HepG2 (cell line): ENCODE data around the gene HOXD9. TPM values are rescaled to one million over a fixed set of nuclear protein-coding genes. Genes with fewer than 3 reads are reported as not detected.

Source experiments
- AGO1 ChIP-seq: fragments of 200-400 bp; formaldehyde crosslinking; IDR thresholded peaks from 2 replicates; pipeline ENCODE4 v1.6.1; 2017; ENCODE audit warnings: mild to moderate bottlenecking, low read depth, low read length, moderate library complexity; ENCODE audit not compliant: poor library complexity, severe bottlenecking
- CCAR2 ChIP-seq: fragments of 200-400 bp; formaldehyde crosslinking; optimal IDR thresholded peaks from 2 replicates; pipeline ENCODE3; 2018; ENCODE audit warnings: low read depth, mild to moderate bottlenecking, low read length, moderate library complexity
- EEA1 ChIP-seq: sonication (generic); formaldehyde crosslinking; IDR thresholded peaks from 2 replicates; pipeline ENCODE4 v1.5.1; 2020; ENCODE audit warnings: mild to moderate bottlenecking, missing genetic modification reagents, borderline replicate concordance
- ERF ChIP-seq: IDR thresholded peaks from 2 replicates; pipeline ENCODE4 v1.6.1; 2018; ENCODE audit warnings: missing biosample characterization, missing genetic modification reagents
- HMGXB4 ChIP-seq, 2 experiments: sonication (generic) in 1 of 2; formaldehyde crosslinking in 1 of 2; IDR thresholded peaks; 2 replicates each; pipeline versions ENCODE4 v1.4.0 to v1.6.1; 2018 to 2020; ENCODE audit warnings: missing genetic modification reagents in 2 of 2, borderline replicate concordance in 1 of 2, low read depth in 1 of 2, mild to moderate bottlenecking in 1 of 2, missing biosample characterization in 1 of 2
- HNRNPL ChIP-seq: fragments of 200-400 bp; formaldehyde crosslinking; IDR thresholded peaks from 2 replicates; pipeline ENCODE4 v1.6.1; 2017; ENCODE audit warnings: mild to moderate bottlenecking, low read depth, low read length
- MEIS1 ChIP-seq: sonication (generic); formaldehyde crosslinking; IDR thresholded peaks from 2 replicates; pipeline ENCODE4 v1.9.0; 2021; ENCODE audit warnings: mild to moderate bottlenecking, missing genetic modification reagents, moderate library complexity, borderline replicate concordance
- RBAK ChIP-seq: sonication (generic); formaldehyde crosslinking; IDR thresholded peaks from 2 replicates; pipeline ENCODE4 v1.5.1; 2020; ENCODE audit warnings: mild to moderate bottlenecking, missing genetic modification reagents
- ZBTB10 ChIP-seq: sonication (generic); formaldehyde crosslinking; IDR thresholded peaks from 2 replicates; pipeline ENCODE4 v1.4.0; 2020; ENCODE audit warnings: missing genetic modification reagents, borderline replicate concordance
- ZNF572 ChIP-seq: sonication (generic); formaldehyde crosslinking; IDR thresholded peaks from 2 replicates; pipeline ENCODE4 v1.5.1; 2020; ENCODE audit warnings: mild to moderate bottlenecking, missing genetic modification reagents
- ZNF672 ChIP-seq: sonication (generic); formaldehyde crosslinking; IDR thresholded peaks from 2 replicates; pipeline ENCODE4 v1.8.1; 2022; ENCODE audit warnings: missing genetic modification reagents
- polyA plus RNA-seq, 8 experiments: library from polyadenylated mRNA; depleted of rRNA in 3 of 8; stranded (reverse) in 7 of 8; unstranded in 1 of 8; fragments of >200 nt; fragmentation: Illumina TruSeq in 4 of 8; extraction: Trizol in 4 of 8; gene quantifications; 2 replicates each; pipeline versions ENCODE4 v1.2.1 to v1.2.3, GENCODE V29; 2011 to 2016; ENCODE audit warnings: low read depth in 4 of 8, missing spikeins in 1 of 8, mixed read lengths in 1 of 8; ENCODE audit not compliant: insufficient read depth in 1 of 8
- total RNA-seq, 5 experiments: library from RNA; depleted of rRNA; stranded (reverse); fragments of >200 nt; fragmentation: Illumina TruSeq; extraction: Trizol; gene quantifications; 2 replicates each; pipeline ENCODE4 v1.2.3, GENCODE V29; 2016; ENCODE audit warnings: low read depth in 1 of 5
- TF ChIP-seq, protein P1 (sequence below): sonication (generic); formaldehyde crosslinking; IDR thresholded peaks from 2 replicates; pipeline ENCODE4 v1.4.0; 2020; ENCODE audit warnings: missing genetic modification reagents
- TF ChIP-seq, protein P2 (sequence below): sonication (generic); formaldehyde crosslinking; IDR thresholded peaks from 2 replicates; pipeline ENCODE4 v1.5.0; 2020; ENCODE audit warnings: mild to moderate bottlenecking, missing genetic modification reagents, borderline replicate concordance

Gene HOXD9
- total and polyA plus RNA-seq, 2 of the 13 experiments (the other 11 are each of a cell fraction or from before 2014, with no cell fraction given), result not detected

GRCh38 chr2:176085861-176086771 is 36.4 kb upstream of the HOXD9 start (continued):
- TF ChIP-seq, protein P1, sequence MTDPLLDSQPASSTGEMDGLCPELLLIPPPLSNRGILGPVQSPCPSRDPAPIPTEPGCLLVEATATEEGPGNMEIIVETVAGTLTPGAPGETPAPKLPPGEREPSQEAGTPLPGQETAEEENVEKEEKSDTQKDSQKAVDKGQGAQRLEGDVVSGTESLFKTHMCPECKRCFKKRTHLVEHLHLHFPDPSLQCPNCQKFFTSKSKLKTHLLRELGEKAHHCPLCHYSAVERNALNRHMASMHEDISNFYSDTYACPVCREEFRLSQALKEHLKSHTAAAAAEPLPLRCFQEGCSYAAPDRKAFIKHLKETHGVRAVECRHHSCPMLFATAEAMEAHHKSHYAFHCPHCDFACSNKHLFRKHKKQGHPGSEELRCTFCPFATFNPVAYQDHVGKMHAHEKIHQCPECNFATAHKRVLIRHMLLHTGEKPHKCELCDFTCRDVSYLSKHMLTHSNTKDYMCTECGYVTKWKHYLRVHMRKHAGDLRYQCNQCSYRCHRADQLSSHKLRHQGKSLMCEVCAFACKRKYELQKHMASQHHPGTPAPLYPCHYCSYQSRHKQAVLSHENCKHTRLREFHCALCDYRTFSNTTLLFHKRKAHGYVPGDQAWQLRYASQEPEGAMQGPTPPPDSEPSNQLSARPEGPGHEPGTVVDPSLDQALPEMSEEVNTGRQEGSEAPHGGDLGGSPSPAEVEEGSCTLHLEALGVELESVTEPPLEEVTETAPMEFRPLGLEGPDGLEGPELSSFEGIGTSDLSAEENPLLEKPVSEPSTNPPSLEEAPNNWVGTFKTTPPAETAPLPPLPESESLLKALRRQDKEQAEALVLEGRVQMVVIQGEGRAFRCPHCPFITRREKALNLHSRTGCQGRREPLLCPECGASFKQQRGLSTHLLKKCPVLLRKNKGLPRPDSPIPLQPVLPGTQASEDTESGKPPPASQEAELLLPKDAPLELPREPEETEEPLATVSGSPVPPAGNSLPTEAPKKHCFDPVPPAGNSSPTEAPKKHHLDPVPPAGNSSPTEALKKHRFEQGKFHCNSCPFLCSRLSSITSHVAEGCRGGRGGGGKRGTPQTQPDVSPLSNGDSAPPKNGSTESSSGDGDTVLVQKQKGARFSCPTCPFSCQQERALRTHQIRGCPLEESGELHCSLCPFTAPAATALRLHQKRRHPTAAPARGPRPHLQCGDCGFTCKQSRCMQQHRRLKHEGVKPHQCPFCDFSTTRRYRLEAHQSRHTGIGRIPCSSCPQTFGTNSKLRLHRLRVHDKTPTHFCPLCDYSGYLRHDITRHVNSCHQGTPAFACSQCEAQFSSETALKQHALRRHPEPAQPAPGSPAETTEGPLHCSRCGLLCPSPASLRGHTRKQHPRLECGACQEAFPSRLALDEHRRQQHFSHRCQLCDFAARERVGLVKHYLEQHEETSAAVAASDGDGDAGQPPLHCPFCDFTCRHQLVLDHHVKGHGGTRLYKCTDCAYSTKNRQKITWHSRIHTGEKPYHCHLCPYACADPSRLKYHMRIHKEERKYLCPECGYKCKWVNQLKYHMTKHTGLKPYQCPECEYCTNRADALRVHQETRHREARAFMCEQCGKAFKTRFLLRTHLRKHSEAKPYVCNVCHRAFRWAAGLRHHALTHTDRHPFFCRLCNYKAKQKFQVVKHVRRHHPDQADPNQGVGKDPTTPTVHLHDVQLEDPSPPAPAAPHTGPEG (CRISPR knock-in tag), result no peak
- TF ChIP-seq, protein P2, sequence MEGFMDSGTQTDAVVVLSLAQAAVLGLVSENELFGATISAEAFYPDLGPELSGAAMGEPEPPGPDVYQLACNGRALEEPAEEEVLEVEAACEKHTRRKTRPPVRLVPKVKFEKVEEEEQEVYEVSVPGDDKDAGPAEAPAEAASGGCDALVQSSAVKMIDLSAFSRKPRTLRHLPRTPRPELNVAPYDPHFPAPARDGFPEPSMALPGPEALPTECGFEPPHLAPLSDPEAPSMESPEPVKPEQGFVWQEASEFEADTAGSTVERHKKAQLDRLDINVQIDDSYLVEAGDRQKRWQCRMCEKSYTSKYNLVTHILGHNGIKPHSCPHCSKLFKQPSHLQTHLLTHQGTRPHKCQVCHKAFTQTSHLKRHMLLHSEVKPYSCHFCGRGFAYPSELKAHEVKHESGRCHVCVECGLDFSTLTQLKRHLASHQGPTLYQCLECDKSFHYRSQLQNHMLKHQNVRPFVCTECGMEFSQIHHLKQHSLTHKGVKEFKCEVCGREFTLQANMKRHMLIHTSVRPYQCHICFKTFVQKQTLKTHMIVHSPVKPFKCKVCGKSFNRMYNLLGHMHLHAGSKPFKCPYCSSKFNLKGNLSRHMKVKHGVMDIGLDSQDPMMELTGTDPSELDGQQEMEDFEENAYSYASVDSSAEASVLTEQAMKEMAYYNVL (CRISPR knock-in tag), result no peak
- TF ChIP-seq HMGXB4 (CRISPR knock-in tag; IDR thresholded peaks at IDR 0.05; ENCODE audit: borderline replicate concordance in 1 of 2, low read depth in 1 of 2) (peak in 1 of 2 experiments; percentile 43; a peak in 1 of 4 replicates), AGO1 (peak; percentile 55), ZNF572 (no peak), EEA1 (no peak), ERF (CRISPR knock-in tag) (0 out of 2 replicates have a peak, but pooled peaks have one; percentile 42), MEIS1 (CRISPR knock-in tag) (no peak), ZBTB10 (no peak), ZNF672 (CRISPR knock-in tag) (peak; percentile 47; the same call in 1 of the 2 replicates), HNRNPL (0 out of 2 replicates have a peak, but pooled peaks have one; percentile 50), RBAK (CRISPR knock-in tag) (no peak), CCAR2 (no peak)
